Thymus (tissue), 11 donors: ENCODE measurements around the gene ZFYVE28. TPM values are rescaled to one million over a fixed set of nuclear protein-coding genes. Genes with fewer than 3 reads are reported as not detected.
A peak's percentile ranks its signal among the peaks of the same experiment; 100 is the strongest.

Experiments
- DNase-seq, 9 donors: peaks; one replicate each; pipeline ENCODE4 v3.0.0-alpha.2; 2013; ENCODE audit warnings: low spot score in 9 of 9, low read depth in 6 of 9, missing footprints in 1 of 9
- H3K27ac ChIP-seq, 2 donors: one replicate each; pipeline ENCODE4 v1.5.1; 2013; ENCODE audit warnings: control low read depth in 1 of 2, low read depth in 1 of 2, low read length in 1 of 2, mild to moderate bottlenecking in 1 of 2, moderate library complexity in 1 of 2
- H3K27me3 ChIP-seq, 2 donors: one replicate each; pipeline ENCODE4 v1.5.1; 2013; ENCODE audit warnings: low read length in 1 of 2; ENCODE audit not compliant: control insufficient read depth in 2 of 2, insufficient read depth in 1 of 2
- H3K36me3 ChIP-seq, 2 donors: one replicate each; pipeline ENCODE4 v1.5.1; 2013; ENCODE audit warnings: low read length in 1 of 2, mild to moderate bottlenecking in 1 of 2, moderate library complexity in 1 of 2; ENCODE audit not compliant: control insufficient read depth in 2 of 2, insufficient read depth in 2 of 2
- H3K4me1 ChIP-seq, 2 donors: one replicate each; pipeline ENCODE4 v1.5.1; 2013; ENCODE audit warnings: low read length in 2 of 2; ENCODE audit not compliant: control insufficient read depth in 2 of 2, insufficient read depth in 2 of 2
- H3K4me3 ChIP-seq, 2 donors: one replicate each; pipeline ENCODE4 v1.5.1; 2013; ENCODE audit warnings: low read length in 2 of 2, control low read depth in 1 of 2, mild to moderate bottlenecking in 1 of 2
- H3K9me3 ChIP-seq, 2 donors: one replicate each; pipeline ENCODE4 v1.5.1; 2013; ENCODE audit warnings: low read length in 1 of 2, mild to moderate bottlenecking in 1 of 2; ENCODE audit not compliant: control insufficient read depth in 2 of 2, insufficient read depth in 1 of 2
- WGBS: extraction: QIAGEN DNeasy Blood & Tissue Kit; methylation state at CpG from one replicate; pipeline ENCODE4 v1.1.7; 2013; 5-methylcytosine and 5-hydroxymethylcytosine counted together
- polyA plus RNA-seq: library from polyadenylated mRNA; stranded (reverse); fragments of 200-250 nt; gene quantifications from one replicate; pipeline ENCODE4 v1.2.3, GENCODE V29; 2013
- total RNA-seq: library from RNA; stranded (reverse); fragments of 120-200 nt; gene quantifications from one replicate; pipeline ENCODE4 v1.2.4, GENCODE V29; 2013
- donor health status: healthy.

The ZFYVE28 gene
- total and polyA plus RNA-seq, 2 donors: 2.8 to 7.8 TPM

- peak in 8 of 9 donors; percentile 47 to 88 (median 74) for DNase-seq
- Histone ChIP-seq H3K9me3 (no peaks in the 10 kb centered on the region), H3K27ac (peak overlapping the region; percentile 90 to 91), H3K4me1 (peaks cover 33 to 66% of the 10 kb centered on the region in 2 donors), H3K27me3 (peaks cover 0 to 3% of the 10 kb centered on the region in 2 donors), H3K4me3 (peak overlapping the region in 1 of 2 donors; percentile 29), H3K36me3 (no peaks in the 10 kb centered on the region)
- 51% methylated on average over 37 of the region's 37 CpGs for WGBS
Measured at GRCh38 chr4:2296631-2297601, 121.5 kb downstream of the ZFYVE28 start.

- WGBS: 94% methylated on average over 14 of the region's 14 CpGs
Measured at GRCh38 chr4:2295900-2296442, 122.5 kb downstream of the ZFYVE28 start.

GRCh38 chr4:2295500-2295899, 122.9 kb downstream of the ZFYVE28 start:
- Histone ChIP-seq H3K27ac (peak overlapping the region in 1 of 2 donors; percentile 91), H3K27me3 (peaks cover 0 to 3% of the 10 kb centered on the region in 2 donors), H3K4me3 (no peak overlapping the region), H3K36me3 (no peaks in the 10 kb centered on the region), H3K9me3 (peaks cover 0 to 2% of the 10 kb centered on the region in 2 donors), H3K4me1 (peaks cover 44 to 72% of the 10 kb centered on the region in 2 donors)
- 40% methylated on average over 9 of the region's 9 CpGs for WGBS
- peak in 1 of 9 donors; percentile 49 for DNase-seq

More at GRCh38 chr4:2295900-2296442, 122.5 kb downstream of the ZFYVE28 start:
- H3K36me3 ChIP-seq: no peaks in the 10 kb centered on the region
- peaks cover 0 to 3% of the 10 kb centered on the region in 2 donors for H3K27me3 ChIP-seq
- H3K9me3 ChIP-seq: no peaks in the 10 kb centered on the region
- peaks cover 41 to 72% of the 10 kb centered on the region in 2 donors for H3K4me1 ChIP-seq
- no peak overlapping the region for H3K4me3 ChIP-seq
- H3K27ac ChIP-seq: peak overlapping the region; percentile 90 to 91
- no peak for DNase-seq

GRCh38 chr4:2292646-2293108, 125.8 kb downstream of the ZFYVE28 start:
- no peak for DNase-seq
- Histone ChIP-seq H3K4me3 (no peak overlapping the region), H3K36me3 (no peaks in the 10 kb centered on the region), H3K27ac (peak overlapping the region in 1 of 2 donors; percentile 42), H3K4me1 (peaks cover 55 to 78% of the 10 kb centered on the region in 2 donors), H3K27me3 (no peaks in the 10 kb centered on the region), H3K9me3 (peaks cover 0 to 3% of the 10 kb centered on the region in 2 donors)
- 80% methylated on average over 6 of the region's 6 CpGs for WGBS

GRCh38 chr4:2291705-2292645, 126.5 kb downstream of the ZFYVE28 start:
- no peak for DNase-seq
- WGBS: 95% methylated on average over 20 of the region's 20 CpGs
- Histone ChIP-seq H3K4me3 (no peak overlapping the region), H3K27ac (peak overlapping the region; percentile 91 to 95), H3K9me3 (peaks cover 0 to 3% of the 10 kb centered on the region in 2 donors), H3K36me3 (no peaks in the 10 kb centered on the region), H3K27me3 (no peaks in the 10 kb centered on the region), H3K4me1 (peaks cover 48 to 76% of the 10 kb centered on the region in 2 donors)

GRCh38 chr4:2290974-2291704, 127.3 kb downstream of the ZFYVE28 start:
- peak; percentile 70 to 94 (median 79) for DNase-seq
- Histone ChIP-seq H3K9me3 (peaks cover 0 to 3% of the 10 kb centered on the region in 2 donors), H3K27ac (peak overlapping the region; percentile 91 to 95), H3K4me1 (peaks cover 40 to 73% of the 10 kb centered on the region in 2 donors), H3K4me3 (peak overlapping the region; percentile 8 to 26), H3K36me3 (no peaks in the 10 kb centered on the region), H3K27me3 (no peaks in the 10 kb centered on the region)
- WGBS: 9% methylated on average over 24 of the region's 24 CpGs

- Histone ChIP-seq H3K4me1 (peaks cover 33 to 73% of the 10 kb centered on the region in 2 donors), H3K27me3 (no peaks in the 10 kb centered on the region), H3K27ac (peak overlapping the region; percentile 91 to 95), H3K9me3 (peaks cover 0 to 3% of the 10 kb centered on the region in 2 donors), H3K36me3 (no peaks in the 10 kb centered on the region), H3K4me3 (no peak overlapping the region)
- DNase-seq: no peak
- WGBS: 87% methylated on average over 9 of the region's 9 CpGs
Measured at GRCh38 chr4:2290488-2290887, 128.0 kb downstream of the ZFYVE28 start.

GRCh38 chr4:2289955-2290333, 128.5 kb downstream of the ZFYVE28 start:
- Histone ChIP-seq H3K4me3 (no peak overlapping the region), H3K4me1 (peaks cover 33 to 73% of the 10 kb centered on the region in 2 donors), H3K27me3 (no peaks in the 10 kb centered on the region), H3K9me3 (peaks cover 0 to 3% of the 10 kb centered on the region in 2 donors), H3K27ac (peak overlapping the region; percentile 91 to 95), H3K36me3 (no peaks in the 10 kb centered on the region)
- no peak for DNase-seq
- WGBS: 96% methylated on average over 11 of the region's 11 CpGs
